ENCODE measurements around the gene PTPRN2.

Gene PTPRN2

DNA sequence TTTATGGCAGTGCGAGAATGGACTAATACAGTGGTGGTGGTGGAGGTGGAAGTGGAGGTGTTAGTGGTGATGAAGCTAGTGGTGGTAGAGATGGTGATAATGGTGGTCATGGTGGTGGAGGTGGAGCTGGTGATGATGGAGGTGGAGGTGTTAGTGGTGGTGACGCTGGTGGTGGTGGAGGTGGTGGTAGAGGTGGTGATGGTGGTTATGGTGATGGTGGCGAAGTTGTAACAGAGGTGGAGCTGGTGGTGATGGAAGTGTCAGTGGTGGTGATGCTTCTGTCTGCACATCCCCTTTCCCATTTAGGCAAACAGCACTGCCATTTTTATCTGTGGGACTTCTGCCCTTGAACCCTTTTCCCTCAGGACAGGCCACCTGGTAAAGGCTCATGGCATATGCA is 7.4 kb upstream of the PTPRN2 start:
- no peak for DNase-seq (ENCODE audit: low read depth in 1 of 2, low spot score in 1 of 2)
- no peak for TF ChIP-seq JUND (IDR thresholded peaks at IDR 0.05; ENCODE audit: low read depth)
- in situ Hi-C loops (cut with HindIII; ENCODE audit: low pct_unique_long_range_greater_than_20kb, low sequenced_read_pairs): no loop called here

DNA sequence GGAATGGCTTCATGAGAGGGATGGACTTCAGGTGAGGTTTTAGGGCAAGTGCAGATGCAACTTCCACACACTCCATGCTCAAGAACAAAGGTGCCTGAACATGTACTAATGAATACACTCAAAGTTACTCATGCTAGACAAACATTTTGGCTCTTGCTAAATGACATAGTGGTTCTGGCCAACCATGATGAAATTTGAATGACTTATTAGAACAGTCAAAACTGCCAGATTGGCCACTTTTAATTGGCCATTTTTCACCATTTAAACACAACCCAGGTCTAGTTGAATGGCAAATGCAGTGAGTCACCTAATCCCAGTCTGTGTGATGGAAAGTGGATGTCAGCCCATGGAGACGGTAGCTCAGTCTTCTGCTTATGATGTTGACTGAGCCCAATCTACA is 4.9 kb upstream of the PTPRN2 start:
- TF ChIP-seq JUND (IDR thresholded peaks at IDR 0.05; ENCODE audit: low read depth): no peak
- no peak for DNase-seq (ENCODE audit: low read depth in 1 of 2, low spot score in 1 of 2)
- in situ Hi-C loops (cut with HindIII; ENCODE audit: low pct_unique_long_range_greater_than_20kb, low sequenced_read_pairs): no loop called here

DNA sequence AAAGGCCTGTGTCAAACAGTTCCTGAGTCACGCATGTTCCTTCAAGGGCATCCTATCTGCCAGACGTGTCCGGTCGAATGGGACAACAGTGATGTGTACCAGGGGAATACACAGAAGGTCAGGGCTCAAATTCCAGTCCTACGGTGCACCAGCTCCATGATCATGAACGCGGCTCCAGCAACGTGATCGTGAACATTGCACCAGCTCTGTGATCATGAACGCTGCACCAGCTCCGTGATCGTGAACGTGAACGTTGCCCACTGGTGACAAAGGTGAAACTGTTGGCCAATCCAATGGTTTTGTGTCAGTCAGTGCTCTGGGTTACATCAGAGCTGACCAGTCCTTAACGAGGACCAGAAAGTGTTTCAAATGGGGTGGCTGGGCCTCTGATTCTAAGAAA is 4.3 kb upstream of the PTPRN2 start:
- in situ Hi-C loops (cut with HindIII; ENCODE audit: low pct_unique_long_range_greater_than_20kb, low sequenced_read_pairs): no loop called here
- TF ChIP-seq JUND (IDR thresholded peaks at IDR 0.05; ENCODE audit: low read depth): no peak
- DNase-seq (ENCODE audit: low read depth in 1 of 2, low spot score in 1 of 2): no peak

GRCh38 chr7:158590181-158590530 is 2.5 kb upstream of the PTPRN2 start:
- no peak for DNase-seq (ENCODE audit: low read depth in 1 of 2, low spot score in 1 of 2)
- TF ChIP-seq JUND (IDR thresholded peaks at IDR 0.05; ENCODE audit: low read depth): no peak
- in situ Hi-C loops (cut with HindIII; ENCODE audit: low pct_unique_long_range_greater_than_20kb, low sequenced_read_pairs): no loop called here

DNA sequence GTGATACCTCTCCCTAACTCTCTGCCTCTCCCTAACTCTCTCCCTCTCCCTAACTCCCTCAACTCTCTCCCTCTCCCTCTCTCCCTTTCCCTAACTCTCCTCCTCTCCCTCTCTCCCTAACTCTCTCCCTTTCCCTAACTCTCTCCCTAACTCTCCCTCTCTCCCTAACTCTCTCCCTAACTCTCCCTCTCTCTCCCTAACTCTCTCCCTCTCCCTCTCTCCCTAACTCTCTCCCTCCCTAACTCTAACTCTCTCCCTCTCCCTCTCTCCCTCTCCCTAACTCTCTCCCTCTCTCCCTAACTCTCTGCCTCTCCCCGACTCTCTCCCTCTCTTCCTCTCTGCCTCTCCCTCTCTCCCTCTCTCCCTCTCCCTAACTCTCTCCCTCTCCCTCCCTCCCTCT is 2.0 kb upstream of the PTPRN2 start:
- in situ Hi-C loops (cut with HindIII; ENCODE audit: low pct_unique_long_range_greater_than_20kb, low sequenced_read_pairs): no loop called here
- TF ChIP-seq JUND (IDR thresholded peaks at IDR 0.05; ENCODE audit: low read depth): no peak

GRCh38 chr7:158588878-158589442 is 1.3 kb upstream of the PTPRN2 start:
- no peak for DNase-seq (ENCODE audit: low read depth in 1 of 2, low spot score in 1 of 2)
- no peak for TF ChIP-seq JUND (IDR thresholded peaks at IDR 0.05; ENCODE audit: low read depth)
- in situ Hi-C loops (cut with HindIII; ENCODE audit: low pct_unique_long_range_greater_than_20kb, low sequenced_read_pairs): no loop called here

More for the DNA sequence above, 2.0 kb upstream of the PTPRN2 start:
- DNase-seq (ENCODE audit: low read depth in 1 of 2, low spot score in 1 of 2): no peak

GRCh38 chr7:158588085-158588877 is 658 bp upstream of the PTPRN2 start:
- DNase-seq (ENCODE audit: low read depth in 1 of 2, low spot score in 1 of 2): no peak
- in situ Hi-C loops (cut with HindIII; ENCODE audit: low pct_unique_long_range_greater_than_20kb, low sequenced_read_pairs): no loop called here

GRCh38 chr7:158586499-158587161 is 993 bp downstream of the PTPRN2 start:
- no peak for DNase-seq (ENCODE audit: low read depth in 1 of 2, low spot score in 1 of 2)
- TF ChIP-seq JUND (IDR thresholded peaks at IDR 0.05; ENCODE audit: low read depth): no peak
- in situ Hi-C loops (cut with HindIII; ENCODE audit: low pct_unique_long_range_greater_than_20kb, low sequenced_read_pairs): no loop called here

More at GRCh38 chr7:158588085-158588877, 658 bp upstream of the PTPRN2 start:
- no peak for TF ChIP-seq JUND (IDR thresholded peaks at IDR 0.05; ENCODE audit: low read depth)

GRCh38 chr7:158585721-158586498 is 1.7 kb downstream of the PTPRN2 start:
- no peak for TF ChIP-seq JUND (IDR thresholded peaks at IDR 0.05; ENCODE audit: low read depth)
- in situ Hi-C loops (cut with HindIII; ENCODE audit: low pct_unique_long_range_greater_than_20kb, low sequenced_read_pairs): no loop called here
- DNase-seq (ENCODE audit: low read depth in 1 of 2, low spot score in 1 of 2): no peak

- no peak for DNase-seq (ENCODE audit: low read depth in 1 of 2, low spot score in 1 of 2)
- in situ Hi-C loops (cut with HindIII; ENCODE audit: low pct_unique_long_range_greater_than_20kb, low sequenced_read_pairs): no loop called here
- no peak for TF ChIP-seq JUND (IDR thresholded peaks at IDR 0.05; ENCODE audit: low read depth)
These were observed 3.2 kb downstream of the PTPRN2 start for GRCh38 chr7:158584407-158584806.

GRCh38 chr7:158583810-158584209 is 3.8 kb downstream of the PTPRN2 start:
- no peak for DNase-seq (ENCODE audit: low read depth in 1 of 2, low spot score in 1 of 2)
- TF ChIP-seq JUND (IDR thresholded peaks at IDR 0.05; ENCODE audit: low read depth): no peak
- in situ Hi-C loops (cut with HindIII; ENCODE audit: low pct_unique_long_range_greater_than_20kb, low sequenced_read_pairs): no loop called here

- in situ Hi-C loops (cut with HindIII; ENCODE audit: low pct_unique_long_range_greater_than_20kb, low sequenced_read_pairs): no loop called here
These were observed 4.5 kb downstream of the PTPRN2 start for GRCh38 chr7:158583143-158583542.

DNA sequence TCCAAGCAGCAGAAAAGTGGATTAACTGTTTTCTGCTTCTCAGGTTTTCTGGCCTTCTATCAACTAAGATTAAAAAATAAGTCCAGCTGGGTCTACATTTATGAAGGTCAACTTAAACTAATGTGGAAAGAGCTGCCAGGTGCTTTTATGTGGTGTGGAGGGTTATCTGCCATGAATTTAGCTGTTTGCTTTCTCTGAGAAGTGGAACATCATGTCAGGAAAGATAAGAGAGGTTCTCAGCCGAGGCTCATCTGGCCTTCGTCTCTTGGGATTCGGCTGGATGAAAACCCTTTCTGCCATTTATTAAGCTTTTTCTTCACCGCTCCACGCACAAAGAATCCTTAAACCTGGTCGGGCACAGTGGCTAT is 5.5 kb downstream of the PTPRN2 start:
- in situ Hi-C loops (cut with HindIII; ENCODE audit: low pct_unique_long_range_greater_than_20kb, low sequenced_read_pairs): no loop called here
- TF ChIP-seq JUND (IDR thresholded peaks at IDR 0.05; ENCODE audit: low read depth): no peak
- DNase-seq (ENCODE audit: low read depth in 1 of 2, low spot score in 1 of 2): no peak

More at GRCh38 chr7:158583143-158583542, 4.5 kb downstream of the PTPRN2 start:
- DNase-seq (ENCODE audit: low read depth in 1 of 2, low spot score in 1 of 2): no peak
- no peak for TF ChIP-seq JUND (IDR thresholded peaks at IDR 0.05; ENCODE audit: low read depth)

All from T47D (cell line).